ENCODE data around the gene SLX4IP. TPM values are rescaled to one million over a fixed set of nuclear protein-coding genes. Genes with fewer than 3 reads are reported as not detected.
A peak's percentile ranks its signal among the peaks of the same experiment; 100 is the strongest.

Gene SLX4IP
- total RNA-seq, 1 donor from 2014 or later: 8.6 TPM

DNA sequence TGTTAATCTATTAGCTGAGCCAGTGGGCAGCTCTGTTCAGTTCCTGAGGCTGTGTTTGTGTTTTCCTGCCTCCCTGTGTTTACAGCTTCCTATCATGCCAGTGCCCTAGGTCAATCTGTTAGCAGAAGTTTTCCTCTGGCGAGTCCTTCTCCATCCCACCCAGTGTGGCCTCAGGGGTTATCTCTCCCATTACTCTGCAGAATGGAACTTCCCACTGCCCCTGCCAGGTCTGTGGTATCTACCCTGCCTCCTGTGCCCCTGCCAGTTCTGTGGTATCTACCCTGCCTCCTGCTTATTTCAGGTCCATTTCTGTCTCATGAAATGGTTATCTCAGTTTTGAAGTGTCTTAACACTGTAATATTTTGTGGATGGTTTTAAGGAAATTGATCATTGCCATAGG lies 63.1 kb downstream of the SLX4IP start:
- intact Hi-C loops (cut with micrococcal nuclease): no loop called here
- Mint-ChIP-seq H3K4me1 (peaks cover 22% of the 10 kb centered on the region), H3K4me3 (no peak overlapping the region), H3K27ac (no peak overlapping the region), H3K36me3 (ENCODE audit: low read depth) (no peaks in the 10 kb centered on the region), H3K9me3 (no peaks in the 10 kb centered on the region), H3K27me3 (no peaks in the 10 kb centered on the region)
- ChIA-PET CTCF (no interaction called here), POLR2A (no interaction called here)
- ATAC-seq (ENCODE audit: low read depth): no peak
- DNase-seq: no peak
- TF ChIP-seq, protein P1, sequence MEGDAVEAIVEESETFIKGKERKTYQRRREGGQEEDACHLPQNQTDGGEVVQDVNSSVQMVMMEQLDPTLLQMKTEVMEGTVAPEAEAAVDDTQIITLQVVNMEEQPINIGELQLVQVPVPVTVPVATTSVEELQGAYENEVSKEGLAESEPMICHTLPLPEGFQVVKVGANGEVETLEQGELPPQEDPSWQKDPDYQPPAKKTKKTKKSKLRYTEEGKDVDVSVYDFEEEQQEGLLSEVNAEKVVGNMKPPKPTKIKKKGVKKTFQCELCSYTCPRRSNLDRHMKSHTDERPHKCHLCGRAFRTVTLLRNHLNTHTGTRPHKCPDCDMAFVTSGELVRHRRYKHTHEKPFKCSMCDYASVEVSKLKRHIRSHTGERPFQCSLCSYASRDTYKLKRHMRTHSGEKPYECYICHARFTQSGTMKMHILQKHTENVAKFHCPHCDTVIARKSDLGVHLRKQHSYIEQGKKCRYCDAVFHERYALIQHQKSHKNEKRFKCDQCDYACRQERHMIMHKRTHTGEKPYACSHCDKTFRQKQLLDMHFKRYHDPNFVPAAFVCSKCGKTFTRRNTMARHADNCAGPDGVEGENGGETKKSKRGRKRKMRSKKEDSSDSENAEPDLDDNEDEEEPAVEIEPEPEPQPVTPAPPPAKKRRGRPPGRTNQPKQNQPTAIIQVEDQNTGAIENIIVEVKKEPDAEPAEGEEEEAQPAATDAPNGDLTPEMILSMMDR (IDR thresholded peaks at IDR 0.05): no peak

DNA sequence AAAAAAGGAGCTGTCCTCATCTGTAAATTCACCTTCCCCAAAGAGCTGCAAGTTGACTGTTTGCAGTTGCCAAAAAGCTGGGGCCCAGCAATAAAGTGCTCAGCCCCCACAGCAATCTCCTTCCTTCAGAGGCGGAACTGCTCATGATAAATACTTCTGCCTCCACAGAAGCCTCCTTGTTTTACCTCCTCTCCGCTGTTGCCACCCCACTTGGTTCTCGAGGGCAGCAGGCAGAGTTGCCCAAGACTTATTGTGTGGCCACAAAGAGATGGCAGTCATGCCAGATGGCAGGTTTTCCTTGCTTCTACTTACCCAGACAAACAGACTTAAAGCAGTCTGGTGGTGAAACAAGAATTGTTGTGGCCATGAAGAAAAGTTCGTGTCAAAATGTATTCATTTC lies 66.3 kb downstream of the SLX4IP start:
- intact Hi-C loops (cut with micrococcal nuclease): no loop called here
- DNase-seq: no peak
- ATAC-seq (ENCODE audit: low read depth): no peak
- TF ChIP-seq, protein P1 (IDR thresholded peaks at IDR 0.05): no peak
- Mint-ChIP-seq H3K27me3 (no peaks in the 10 kb centered on the region), H3K36me3 (ENCODE audit: low read depth) (no peaks in the 10 kb centered on the region), H3K9me3 (no peaks in the 10 kb centered on the region), H3K27ac (no peak overlapping the region), H3K4me1 (peaks cover 19% of the 10 kb centered on the region), H3K4me3 (peak overlapping the region; percentile 67)
- POLR2A ChIA-PET: no interaction called here
- CTCF ChIA-PET: no interaction called here

DNA sequence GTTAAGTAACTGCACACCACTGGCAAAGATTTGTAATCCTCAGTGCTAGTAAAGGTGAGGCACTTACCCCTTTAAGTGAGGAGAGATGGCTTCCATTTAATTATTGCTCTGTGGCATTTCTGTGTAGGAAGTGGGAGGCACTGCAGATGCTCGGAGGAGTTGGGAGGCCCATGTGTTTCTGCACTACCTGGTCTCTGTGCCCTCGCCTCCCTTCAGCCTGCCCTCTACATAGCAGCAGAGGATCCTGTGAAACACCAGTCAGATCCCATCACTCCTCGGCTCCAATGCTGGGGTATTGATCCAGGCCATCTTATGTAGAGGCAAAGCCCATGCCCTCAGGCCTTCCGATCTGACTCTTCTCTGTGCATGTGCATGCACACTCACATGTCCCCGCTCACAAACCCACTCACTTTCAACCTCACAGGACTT lies 67.0 kb downstream of the SLX4IP start:
- H3K36me3 Mint-ChIP-seq (ENCODE audit: low read depth): no peaks in the 10 kb centered on the region
- no peak for DNase-seq
- H3K9me3 Mint-ChIP-seq: no peaks in the 10 kb centered on the region
- peaks cover 14% of the 10 kb centered on the region for H3K4me1 Mint-ChIP-seq
- intact Hi-C loops (cut with micrococcal nuclease): no loop called here
- ChIA-PET POLR2A (no interaction called here), CTCF (no interaction called here)
- no peak overlapping the region for H3K27ac Mint-ChIP-seq
- ATAC-seq (ENCODE audit: low read depth): no peak
- no peaks in the 10 kb centered on the region for H3K27me3 Mint-ChIP-seq
- H3K4me3 Mint-ChIP-seq: peak overlapping the region; percentile 12
- TF ChIP-seq, protein P1 (IDR thresholded peaks at IDR 0.05): no peak

DNA sequence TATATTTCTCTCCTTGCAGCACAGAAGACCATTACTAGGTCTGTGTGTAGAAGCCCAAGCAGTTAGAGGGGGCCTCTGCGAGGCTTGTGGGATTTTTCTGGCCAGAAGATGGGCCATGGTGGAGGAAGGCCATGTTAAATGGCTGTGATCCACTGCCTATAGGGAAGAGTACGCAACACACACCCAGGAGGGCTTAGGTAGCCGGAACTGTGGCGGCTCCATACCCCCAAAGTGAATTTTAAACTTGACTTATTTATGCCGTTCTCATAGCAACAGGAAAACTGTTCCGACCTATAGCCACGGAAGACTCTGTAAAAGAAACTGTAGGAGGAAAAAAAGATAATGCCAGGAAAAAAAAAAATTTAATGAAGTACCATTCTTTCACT lies 69.5 kb downstream of the SLX4IP start:
- intact Hi-C loops (cut with micrococcal nuclease): no loop called here
- H3K4me1 Mint-ChIP-seq: peaks cover 14% of the 10 kb centered on the region
- ChIA-PET CTCF (no interaction called here), POLR2A (no interaction called here)
- H3K27ac Mint-ChIP-seq: no peak overlapping the region
- TF ChIP-seq, protein P1 (IDR thresholded peaks at IDR 0.05): no peak
- no peaks in the 10 kb centered on the region for H3K36me3 Mint-ChIP-seq (ENCODE audit: low read depth)
- H3K4me3 Mint-ChIP-seq: no peak overlapping the region
- DNase-seq (no peak), ATAC-seq (ENCODE audit: low read depth) (no peak)
- no peaks in the 10 kb centered on the region for H3K9me3 Mint-ChIP-seq
- no peaks in the 10 kb centered on the region for H3K27me3 Mint-ChIP-seq

DNA sequence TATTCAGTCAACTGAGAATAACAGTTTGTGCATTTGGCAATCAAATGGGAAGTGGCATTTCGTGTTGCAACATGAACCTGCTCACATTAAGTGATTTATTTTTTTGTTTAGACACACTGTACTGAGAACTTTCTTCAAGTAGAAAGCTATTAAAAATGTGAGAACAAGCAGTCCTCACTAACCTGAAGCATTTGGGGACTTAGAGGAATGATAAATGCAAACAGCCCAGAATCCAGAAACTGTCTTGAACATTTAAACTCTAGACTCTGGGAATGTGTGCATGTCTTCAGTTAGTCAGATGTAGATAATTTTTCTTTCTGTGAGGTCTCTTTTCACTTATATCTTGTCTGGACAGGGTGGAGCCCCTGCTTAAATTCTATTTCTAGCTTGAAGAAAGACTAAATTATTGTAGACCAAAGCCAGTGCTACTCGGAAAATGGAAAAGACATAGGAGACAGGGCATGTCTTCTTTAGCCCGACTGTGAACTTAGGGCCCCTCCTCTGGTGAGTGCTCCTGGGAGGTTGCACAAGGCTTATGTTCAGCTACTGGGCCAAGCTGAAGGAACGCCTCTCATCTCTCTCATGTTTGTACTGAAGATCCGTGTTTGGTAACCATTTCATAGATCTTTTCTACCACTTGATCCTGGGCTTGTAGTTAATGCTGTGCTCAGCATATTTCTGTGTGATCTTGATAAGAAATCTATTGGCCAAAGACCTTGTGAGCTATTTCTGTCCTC lies 70.1 kb downstream of the SLX4IP start:
- POLR2A ChIA-PET: no interaction called here
- no peaks in the 10 kb centered on the region for H3K36me3 Mint-ChIP-seq (ENCODE audit: low read depth)
- TF ChIP-seq, protein P1 (IDR thresholded peaks at IDR 0.05): no peak
- no peak overlapping the region for H3K27ac Mint-ChIP-seq
- H3K9me3 Mint-ChIP-seq: no peaks in the 10 kb centered on the region
- ATAC-seq (ENCODE audit: low read depth): no peak
- CTCF ChIA-PET: no interaction called here
- H3K4me1 Mint-ChIP-seq: peaks cover 12% of the 10 kb centered on the region
- intact Hi-C loops (cut with micrococcal nuclease): no loop called here
- H3K4me3 Mint-ChIP-seq: no peak overlapping the region
- H3K27me3 Mint-ChIP-seq: no peaks in the 10 kb centered on the region
- DNase-seq: no peak

All from activated B cell treated with CpG ODN at 0.5 μM for 24 hours (primary cell).